Measurements from ENCODE around the gene FHL2. TPM values are rescaled to one million over a fixed set of nuclear protein-coding genes. Genes with fewer than 3 reads are reported as not detected.

Gene FHL2
- total and polyA plus RNA-seq, 2 donors (not counting 3 experiments of a cell fraction or from before 2014, with no cell fraction given) = 197 to 491 TPM

- H3K9me1 ChIP-seq (replicated peaks; ENCODE audit: control insufficient read depth, extremely low read depth, insufficient read depth, low read length) = no peaks in the 10 kb centered on the region
- no peaks in the 10 kb centered on the region for H3K9me3 ChIP-seq (replicated peaks; ENCODE audit: control insufficient read depth, insufficient read depth, low read length)
- BruUV-seq (replicated peaks) = no TSS peak
- H3K9ac ChIP-seq (replicated peaks; ENCODE audit: extremely low read depth, insufficient read depth, low read length) = no peak overlapping the region
- FAIRE-seq (no peak), DNase-seq (ENCODE audit: low read depth, low spot score) (no peak)
- peaks cover 10 to 12% of the 10 kb centered on the region in 2 experiments for H3K27me3 ChIP-seq (ENCODE audit: control insufficient read depth in 2 of 2, insufficient read depth in 2 of 2, low read length in 2 of 2)
- no peak overlapping the region for H3K4me2 ChIP-seq (ENCODE audit: insufficient read depth, low read length)
- H2AFZ ChIP-seq (ENCODE audit: low read depth, low read length) = no peak overlapping the region
- H3K4me1 ChIP-seq (ENCODE audit: control insufficient read depth, extremely low read depth, insufficient read depth, low read length) = no peaks in the 10 kb centered on the region
- ChIA-PET CTCF (no interaction called here), POLR2A (no interaction called here)
- H4K20me1 ChIP-seq (replicated peaks; ENCODE audit: control insufficient read depth, extremely low read depth, insufficient read depth, low read length) = no peaks in the 10 kb centered on the region
- no peaks in the 10 kb centered on the region for H3K79me2 ChIP-seq (ENCODE audit: control insufficient read depth, insufficient read depth, low read length)
- dilution Hi-C loops (cut with MboI; ENCODE audit: extremely low pct_ligation_motif_present, low sequenced_read_pairs) (no loop called here), intact Hi-C loops (cut with micrococcal nuclease) (no loop called here)
- no peaks in the 10 kb centered on the region for H3K36me3 ChIP-seq (ENCODE audit: control insufficient read depth in 2 of 2, extremely low read depth in 1 of 2, insufficient read depth in 2 of 2, low read length in 2 of 2)
- H3K4me3 ChIP-seq (replicated peaks in 1 of 3; ENCODE audit: insufficient read depth in 1 of 3, low read depth in 1 of 3, low read length in 3 of 3) = no peak overlapping the region
- TF ChIP-seq CTCF (IDR thresholded peaks at IDR 0.05; ENCODE audit: extremely low read depth in 1 of 2, insufficient read depth in 1 of 2, low read depth in 1 of 2, low read length in 2 of 2) (no peak), MYC (IDR thresholded peaks at IDR 0.05; ENCODE audit: low read depth, low read length) (no peak), EZH2 (IDR thresholded peaks at IDR 0.05; ENCODE audit: borderline replicate concordance, low read depth, low read length, severe bottlenecking) (no peak), FOS (IDR thresholded peaks at IDR 0.05; ENCODE audit: borderline replicate concordance, insufficient read depth, low read length) (no peak), GATA2 (IDR thresholded peaks at IDR 0.05; ENCODE audit: insufficient read depth, insufficient read length, low read depth, low read length) (no peak)
- no peak overlapping the region for H3K27ac ChIP-seq (ENCODE audit: insufficient read depth, low read depth, low read length)
Observed at GRCh38 chr2:105432044-105432399, 33.2 kb upstream of the FHL2 start.

GRCh38 chr2:105431367-105432043, 32.7 kb upstream of the FHL2 start:
- H3K27ac ChIP-seq (ENCODE audit: insufficient read depth, low read depth, low read length) = no peak overlapping the region
- FAIRE-seq = no peak
- TF ChIP-seq MYC (IDR thresholded peaks at IDR 0.05; ENCODE audit: low read depth, low read length) = no peak
- TF ChIP-seq CTCF (IDR thresholded peaks at IDR 0.05; ENCODE audit: extremely low read depth in 1 of 2, insufficient read depth in 1 of 2, low read depth in 1 of 2, low read length in 2 of 2) = no peak
- no peak for TF ChIP-seq POLR2A (IDR thresholded peaks at IDR 0.05; ENCODE audit: low read depth, low read length)
- TF ChIP-seq JUN (IDR thresholded peaks at IDR 0.05; ENCODE audit: borderline replicate concordance, insufficient read depth, insufficient read length, low read depth) = no peak
- no peak for TF ChIP-seq POLR2AphosphoS5 (IDR thresholded peaks at IDR 0.05; ENCODE audit: insufficient read depth, low read depth, low read length)
- no peak for TF ChIP-seq EZH2 (IDR thresholded peaks at IDR 0.05; ENCODE audit: borderline replicate concordance, low read depth, low read length, severe bottlenecking)
- TF ChIP-seq MAX (IDR thresholded peaks at IDR 0.05; ENCODE audit: insufficient read depth, insufficient read length) = no peak
- TF ChIP-seq GATA2 (IDR thresholded peaks at IDR 0.05; ENCODE audit: insufficient read depth, insufficient read length, low read depth, low read length) = no peak
- TF ChIP-seq FOS (IDR thresholded peaks at IDR 0.05; ENCODE audit: borderline replicate concordance, insufficient read depth, low read length) = no peak
- no TSS peak for BruUV-seq (replicated peaks)
- peaks cover 13 to 16% of the 10 kb centered on the region in 2 experiments for H3K27me3 ChIP-seq (ENCODE audit: control insufficient read depth in 2 of 2, insufficient read depth in 2 of 2, low read length in 2 of 2)
- intact Hi-C loops (cut with micrococcal nuclease) = no loop called here
- no peaks in the 10 kb centered on the region for H3K4me1 ChIP-seq (ENCODE audit: control insufficient read depth, extremely low read depth, insufficient read depth, low read length)
- no peaks in the 10 kb centered on the region for H4K20me1 ChIP-seq (replicated peaks; ENCODE audit: control insufficient read depth, extremely low read depth, insufficient read depth, low read length)
- H3K36me3 ChIP-seq (ENCODE audit: control insufficient read depth in 2 of 2, extremely low read depth in 1 of 2, insufficient read depth in 2 of 2, low read length in 2 of 2) = no peaks in the 10 kb centered on the region
- dilution Hi-C loops (cut with MboI; ENCODE audit: extremely low pct_ligation_motif_present, low sequenced_read_pairs) = no loop called here
- POLR2A ChIA-PET = no interaction called here
- no peak overlapping the region for H3K4me2 ChIP-seq (ENCODE audit: insufficient read depth, low read length)
- H3K4me3 ChIP-seq (replicated peaks in 1 of 3; ENCODE audit: insufficient read depth in 1 of 3, low read depth in 1 of 3, low read length in 3 of 3) = no peak overlapping the region
- H2AFZ ChIP-seq (ENCODE audit: low read depth, low read length) = no peak overlapping the region
- no peak overlapping the region for H3K9ac ChIP-seq (replicated peaks; ENCODE audit: extremely low read depth, insufficient read depth, low read length)
- CTCF ChIA-PET = no interaction called here
- DNase-seq (ENCODE audit: low read depth, low spot score) = no peak
- no peaks in the 10 kb centered on the region for H3K9me3 ChIP-seq (replicated peaks; ENCODE audit: control insufficient read depth, insufficient read depth, low read length)
- no peaks in the 10 kb centered on the region for H3K9me1 ChIP-seq (replicated peaks; ENCODE audit: control insufficient read depth, extremely low read depth, insufficient read depth, low read length)
- H3K79me2 ChIP-seq (ENCODE audit: control insufficient read depth, insufficient read depth, low read length) = no peaks in the 10 kb centered on the region

All from endothelial cell of umbilical vein (primary cell).